Prostate gland (tissue), 2 donors: Measurements from ENCODE around the gene CPOX. TPM values are rescaled to one million over a fixed set of nuclear protein-coding genes. Genes with fewer than 3 reads are reported as not detected.

Experiments used
- DNase-seq: peaks from one replicate; pipeline ENCODE4 v3.0.0-alpha.2; 2019; ENCODE audit warnings: low spot score
- H3K27ac ChIP-seq, 2 donors: fragments of 200-600 bp; sonication (generic); 2 replicates each; pipeline ENCODE4 v1.5.1; 2017 to 2019
- H3K27me3 ChIP-seq: fragments of 200-600 bp; sonication (generic); replicated peaks from 2 replicates; pipeline ENCODE4 v1.5.1; 2019; ENCODE audit not compliant: insufficient read depth
- H3K36me3 ChIP-seq, 2 donors: fragments of 200-600 bp; sonication (generic); 1 replicate in 1 of 2; 2 replicates in 1 of 2; pipeline versions ENCODE4 v1.5.1 to v1.8.1; 2017 to 2019
- H3K4me1 ChIP-seq: fragments of 200-600 bp; sonication (generic); replicated peaks from 2 replicates; pipeline ENCODE4 v1.5.1; 2019
- H3K4me3 ChIP-seq, 2 donors: fragments of 200-600 bp; sonication (generic); 2 replicates each; pipeline ENCODE4 v1.5.1; 2017 to 2019
- H3K9me3 ChIP-seq: fragments of 200-600 bp; sonication (generic); 2 replicates; pipeline ENCODE4 v1.5.1; 2017
- CTCF ChIP-seq, 4 experiments: fragments of 200-600 bp in 2 of 4; fragments of 450-650 bp in 2 of 4; sonication (generic) in 2 of 4; IDR thresholded peaks; 1 replicate in 3 of 4; 2 replicates in 1 of 4; pipeline ENCODE4 v1.5.1; 2016 to 2019; ENCODE audit warnings: antibody characterized with exemption in 4 of 4, mild to moderate bottlenecking in 2 of 4, moderate library complexity in 2 of 4
- POLR2A ChIP-seq: fragments of 450-650 bp; IDR thresholded peaks from one replicate; pipeline ENCODE4 v1.6.1; 2016; ENCODE audit warnings: antibody characterized with exemption, mild to moderate bottlenecking
- POLR2AphosphoS5 ChIP-seq: sonication (generic); formaldehyde crosslinking; IDR thresholded peaks from one replicate; pipeline ENCODE4 v1.6.1; 2017; ENCODE audit warnings: antibody characterized with exemption
- WGBS: methylation state at CpG from one replicate; pipeline ENCODE4 v1.1.5; 2018; 5-methylcytosine and 5-hydroxymethylcytosine counted together
- intact Hi-C: fragments of 100-400 bp; cut with DNase I; formaldehyde crosslinking; loops from one replicate; pipeline ENCODE4 v1.14.2; 2022
- total RNA-seq, 2 donors: library from RNA; depleted of rRNA; stranded (reverse); fragments of >200 nt; gene quantifications; one replicate each; pipeline ENCODE4 v1.1.0, GENCODE V29; 2016

The CPOX gene
- total RNA-seq, 2 donors from 2014 or later = 25.3 to 25.6 TPM

- H3K4me3 ChIP-seq = no peak overlapping the region
- TF ChIP-seq POLR2AphosphoS5 (no peak), CTCF (IDR thresholded peaks at IDR 0.05) (no peak), POLR2A (no peak)
- intact Hi-C loops = no loop called here
- H3K9me3 ChIP-seq = no peaks in the 10 kb centered on the region
- 74% methylated on average over 1 of the region's 1 CpG for WGBS
- H3K4me1 ChIP-seq = no peaks in the 10 kb centered on the region
- DNase-seq = no peak
- H3K27ac ChIP-seq = no peak overlapping the region
- H3K27me3 ChIP-seq = no peaks in the 10 kb centered on the region
- H3K36me3 ChIP-seq = no peaks in the 10 kb centered on the region
These were observed 11.9 kb downstream of the CPOX start for GRCh38 chr3:98581474-98581873.

GRCh38 chr3:98580401-98581386 lies 12.7 kb downstream of the CPOX start:
- no peak for DNase-seq
- no peak overlapping the region for H3K27ac ChIP-seq
- intact Hi-C loops = no loop called here
- no peaks in the 10 kb centered on the region for H3K36me3 ChIP-seq
- H3K9me3 ChIP-seq = no peaks in the 10 kb centered on the region
- H3K4me3 ChIP-seq = no peak overlapping the region
- WGBS = 90% methylated on average over 8 of the region's 8 CpGs
- H3K4me1 ChIP-seq = no peaks in the 10 kb centered on the region
- TF ChIP-seq CTCF (IDR thresholded peaks at IDR 0.05) (no peak), POLR2A (no peak), POLR2AphosphoS5 (no peak)
- H3K27me3 ChIP-seq = no peaks in the 10 kb centered on the region

GRCh38 chr3:98577178-98577895 lies 16.1 kb downstream of the CPOX start:
- H3K4me3 ChIP-seq = no peak overlapping the region
- WGBS = 86% methylated on average over 4 of the region's 4 CpGs

GRCh38 chr3:98574132-98574531 lies 19.3 kb downstream of the CPOX start:
- DNase-seq = no peak
- TF ChIP-seq CTCF (IDR thresholded peaks at IDR 0.05) (no peak), POLR2AphosphoS5 (no peak), POLR2A (no peak)
- Histone ChIP-seq H3K27ac (no peak overlapping the region), H3K4me3 (no peak overlapping the region), H3K27me3 (no peaks in the 10 kb centered on the region), H3K9me3 (no peaks in the 10 kb centered on the region), H3K36me3 (no peaks in the 10 kb centered on the region), H3K4me1 (no peaks in the 10 kb centered on the region)
- intact Hi-C loops = no loop called here
- WGBS = 74% methylated on average over 6 of the region's 6 CpGs

More at GRCh38 chr3:98577178-98577895, 16.1 kb downstream of the CPOX start:
- Histone ChIP-seq H3K9me3 (no peaks in the 10 kb centered on the region), H3K36me3 (no peaks in the 10 kb centered on the region), H3K4me1 (no peaks in the 10 kb centered on the region), H3K27me3 (no peaks in the 10 kb centered on the region), H3K27ac (no peak overlapping the region)
- intact Hi-C loops = no loop called here
- TF ChIP-seq POLR2AphosphoS5 = no peak
- TF ChIP-seq CTCF (IDR thresholded peaks at IDR 0.05) = no peak
- TF ChIP-seq POLR2A = no peak
- DNase-seq = no peak
